Adipocyte (in vitro differentiated cells): ENCODE measurements around the gene NOP9.
A peak's percentile ranks its signal among the peaks of the same experiment; 100 is the strongest.

Experiments used
- DNase-seq: peaks from one replicate; pipeline ENCODE4 v3.0.0-alpha.2; 2015; ENCODE audit warnings: low read depth
- H3K27me3 ChIP-seq: replicated peaks from 2 replicates; pipeline ENCODE4 v1.7.0; 2013; ENCODE audit warnings: mild to moderate bottlenecking, low read length, moderate library complexity; ENCODE audit not compliant: control insufficient read depth, insufficient read depth
- H3K36me3 ChIP-seq: 2 replicates; pipeline ENCODE4 v1.7.0; 2013; ENCODE audit warnings: low read length, mild to moderate bottlenecking, moderate library complexity; ENCODE audit not compliant: control insufficient read depth, insufficient read depth, severe bottlenecking
- H3K4me1 ChIP-seq: 2 replicates; pipeline ENCODE4 v1.7.0; 2013; ENCODE audit warnings: mild to moderate bottlenecking, low read length, moderate library complexity; ENCODE audit not compliant: control insufficient read depth, insufficient read depth
- H3K4me3 ChIP-seq: 2 replicates; pipeline ENCODE4 v1.7.0; 2013; ENCODE audit warnings: mild to moderate bottlenecking, low read length, moderate library complexity
- H3K9ac ChIP-seq: 2 replicates; pipeline ENCODE4 v1.7.0; 2013; ENCODE audit warnings: mild to moderate bottlenecking, low read length, moderate library complexity
- H3K9me3 ChIP-seq: 2 replicates; pipeline ENCODE4 v1.7.0; 2013; ENCODE audit warnings: mild to moderate bottlenecking, low read length, moderate library complexity; ENCODE audit not compliant: control insufficient read depth

NOP9 gene

DNA sequence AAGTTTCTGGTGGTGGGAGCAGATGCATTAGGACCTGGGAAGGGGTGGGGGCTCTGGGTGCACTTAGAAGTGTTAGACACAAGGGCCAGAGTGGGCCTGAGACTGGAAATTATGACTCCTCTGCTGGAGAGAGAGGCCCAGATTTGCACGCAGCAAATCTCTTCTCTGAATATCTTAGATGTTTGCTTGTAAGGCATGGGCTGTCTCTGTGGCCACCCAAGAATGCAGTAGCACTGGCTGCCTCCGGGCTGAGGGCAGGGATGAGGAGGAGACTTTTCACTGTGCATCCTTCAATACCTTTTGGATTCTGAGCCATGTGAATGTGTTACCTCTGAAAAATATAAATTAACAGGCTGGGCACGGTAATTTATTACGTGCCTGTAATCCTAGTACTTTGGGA, 14.3 kb upstream of the NOP9 start:
- Histone ChIP-seq H3K27me3 (no peaks in the 10 kb centered on the region), H3K9me3 (no peaks in the 10 kb centered on the region), H3K4me3 (no peak overlapping the region), H3K36me3 (peaks cover 12% of the 10 kb centered on the region), H3K4me1 (peaks cover 12% of the 10 kb centered on the region), H3K9ac (no peak overlapping the region)
- peak; percentile 22 for DNase-seq

GRCh38 chr14:24286996-24287395, 12.7 kb upstream of the NOP9 start:
- Histone ChIP-seq H3K4me1 (no peaks in the 10 kb centered on the region), H3K4me3 (no peak overlapping the region), H3K36me3 (peaks cover 27% of the 10 kb centered on the region), H3K9ac (no peak overlapping the region), H3K27me3 (no peaks in the 10 kb centered on the region), H3K9me3 (no peaks in the 10 kb centered on the region)
- DNase-seq: no peak

DNA sequence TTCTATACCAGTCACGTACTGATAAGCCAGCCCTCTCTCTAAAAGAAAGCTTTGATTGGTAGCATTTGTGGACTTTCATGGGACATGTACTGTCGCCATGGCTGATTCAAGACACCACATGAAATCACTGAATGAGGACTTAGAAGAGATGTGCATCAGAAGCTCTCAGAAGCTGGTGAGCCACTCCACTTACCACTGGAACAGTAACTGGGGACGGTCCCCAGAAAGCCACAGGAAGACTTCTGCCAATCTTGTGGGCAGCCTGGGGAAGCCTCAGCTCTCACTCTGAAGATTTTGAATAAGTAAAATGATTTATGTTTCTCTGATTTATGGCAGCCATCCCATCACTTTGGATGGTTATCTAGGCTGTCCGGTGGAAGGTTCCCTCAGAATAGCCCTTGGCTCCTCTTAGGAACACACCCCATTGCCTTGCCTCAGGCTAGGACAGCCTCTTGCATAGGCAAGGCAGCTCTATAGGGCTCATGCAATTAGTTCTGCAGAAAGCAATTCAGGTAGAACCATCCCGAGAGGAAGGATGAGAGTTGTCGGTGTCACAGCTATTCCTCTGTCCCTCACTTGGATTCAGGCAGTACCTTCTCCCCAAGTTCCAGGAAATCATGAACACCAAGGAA, 9.9 kb upstream of the NOP9 start:
- Histone ChIP-seq H3K4me3 (no peak overlapping the region), H3K4me1 (no peaks in the 10 kb centered on the region), H3K9ac (no peak overlapping the region), H3K27me3 (no peaks in the 10 kb centered on the region), H3K9me3 (no peaks in the 10 kb centered on the region), H3K36me3 (peaks cover 41% of the 10 kb centered on the region)
- no peak for DNase-seq

DNA sequence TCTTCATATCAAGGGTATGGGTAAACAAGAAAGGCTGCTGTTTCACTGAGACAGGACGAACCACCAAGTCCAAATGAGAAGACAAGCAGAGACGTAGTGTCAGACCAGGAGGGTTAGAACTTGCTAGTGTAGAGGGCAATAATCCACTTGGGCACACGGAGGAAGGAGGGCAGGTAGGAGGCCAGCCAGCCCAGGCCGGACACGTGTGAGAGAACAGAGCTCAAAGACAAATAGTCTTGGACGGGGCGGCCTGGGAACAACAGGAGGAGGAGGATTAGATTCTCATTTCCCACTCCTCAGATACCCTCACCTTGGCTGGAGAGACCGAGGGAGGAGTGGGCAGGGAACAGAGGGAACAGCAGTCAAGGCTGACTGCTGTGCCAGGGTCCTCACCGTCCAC, 8.9 kb upstream of the NOP9 start:
- Histone ChIP-seq H3K27me3 (no peaks in the 10 kb centered on the region), H3K4me1 (no peaks in the 10 kb centered on the region), H3K36me3 (peaks cover 50% of the 10 kb centered on the region), H3K9me3 (no peaks in the 10 kb centered on the region), H3K9ac (no peak overlapping the region), H3K4me3 (no peak overlapping the region)
- no peak for DNase-seq

DNA sequence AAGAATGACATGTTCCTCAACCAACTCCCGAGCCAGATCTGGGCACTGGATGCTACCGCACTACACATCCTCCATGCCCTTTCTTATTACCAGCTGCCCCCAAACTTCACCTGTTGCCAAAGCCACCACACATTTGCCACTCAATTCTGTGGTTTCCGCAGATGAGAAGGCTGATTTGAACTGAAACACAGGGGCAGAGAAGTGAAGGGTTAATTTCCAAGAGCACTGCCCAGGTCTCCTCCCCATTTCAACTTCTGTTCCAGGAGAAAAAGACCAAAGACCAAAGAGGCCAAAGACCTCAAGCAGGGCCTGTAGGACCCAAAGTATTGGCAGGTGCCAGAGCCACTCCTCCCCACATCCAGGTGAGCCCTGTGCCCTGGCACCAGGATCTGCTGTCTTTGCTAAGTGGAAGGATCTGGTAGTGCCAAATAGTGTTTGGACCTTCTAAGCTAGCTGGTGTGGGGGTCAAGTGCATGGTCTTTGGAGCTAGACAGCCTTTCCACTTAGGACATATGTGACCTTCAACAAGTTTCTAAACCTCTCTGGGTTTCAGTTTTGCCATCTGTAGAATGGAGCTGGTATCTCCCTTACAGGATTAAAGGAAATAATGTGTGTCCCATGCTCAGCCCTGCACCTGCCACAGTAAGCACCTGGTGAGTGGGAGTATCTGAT, 8.1 kb upstream of the NOP9 start:
- Histone ChIP-seq H3K4me1 (peaks cover 4% of the 10 kb centered on the region), H3K9me3 (no peaks in the 10 kb centered on the region), H3K36me3 (peaks cover 57% of the 10 kb centered on the region)

DNA sequence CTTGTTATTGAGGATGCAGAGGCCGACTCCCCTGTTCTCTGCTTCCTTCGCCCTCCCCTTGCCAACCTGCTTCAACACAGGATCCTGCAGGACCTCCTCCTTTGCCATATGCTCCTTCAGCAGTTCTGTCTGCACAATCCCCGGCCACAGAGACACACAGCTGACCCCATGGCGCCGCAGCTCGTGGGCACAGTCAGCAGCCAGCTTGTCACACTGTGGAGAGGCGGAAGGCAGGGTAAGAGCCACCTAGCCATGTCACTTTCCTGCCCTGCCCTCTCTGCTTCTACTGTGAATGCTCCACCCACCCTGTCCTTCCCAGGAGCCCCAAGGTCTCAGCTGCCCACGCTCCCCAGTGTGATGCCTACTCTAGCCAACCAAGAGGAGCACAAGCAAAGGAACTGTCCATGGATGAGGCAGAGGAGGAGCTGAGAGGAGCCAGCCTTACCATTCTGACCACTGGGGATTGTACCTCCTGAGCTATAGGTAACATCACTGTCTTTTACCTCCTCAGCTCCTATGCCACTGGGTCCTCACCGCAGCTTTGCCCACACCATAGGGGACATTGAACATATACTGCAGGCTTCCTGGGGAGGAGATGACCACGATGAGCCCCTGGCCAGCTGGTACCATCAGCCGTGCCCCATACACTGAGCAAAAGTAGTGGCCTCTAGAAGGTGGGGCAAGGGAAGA, 7.4 kb upstream of the NOP9 start:
- Histone ChIP-seq H3K9me3 (no peaks in the 10 kb centered on the region), H3K4me1 (peaks cover 6% of the 10 kb centered on the region), H3K9ac (no peak overlapping the region), H3K27me3 (no peaks in the 10 kb centered on the region), H3K36me3 (peaks cover 57% of the 10 kb centered on the region), H3K4me3 (no peak overlapping the region)
- DNase-seq: no peak

More for the DNA sequence above, 8.1 kb upstream of the NOP9 start:
- no peak overlapping the region for H3K9ac ChIP-seq
- no peak for DNase-seq
- no peaks in the 10 kb centered on the region for H3K27me3 ChIP-seq
- no peak overlapping the region for H3K4me3 ChIP-seq

DNA sequence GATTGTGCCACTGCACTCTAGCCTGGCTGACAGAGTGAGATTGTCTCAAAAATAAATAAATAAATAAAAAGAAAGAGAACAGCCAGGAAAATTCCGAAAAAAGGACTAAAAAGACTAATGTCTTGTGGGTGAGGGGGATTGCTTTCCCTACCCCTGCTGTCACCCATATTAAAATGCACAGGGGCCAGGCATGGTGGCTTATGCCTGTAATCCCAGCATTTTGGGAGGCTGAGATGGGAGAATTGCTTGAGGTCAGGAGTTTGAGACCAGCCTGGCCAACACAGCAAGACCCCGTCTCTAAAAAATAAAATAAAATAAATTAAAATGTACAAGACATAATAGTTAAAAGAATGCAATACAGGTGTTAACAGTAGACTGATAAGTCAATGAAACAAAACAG, 6.1 kb upstream of the NOP9 start:
- no peaks in the 10 kb centered on the region for H3K9me3 ChIP-seq
- peaks cover 57% of the 10 kb centered on the region for H3K36me3 ChIP-seq
- no peak overlapping the region for H3K4me3 ChIP-seq
- peaks cover 6% of the 10 kb centered on the region for H3K4me1 ChIP-seq
- no peak for DNase-seq
- no peak overlapping the region for H3K9ac ChIP-seq
- no peaks in the 10 kb centered on the region for H3K27me3 ChIP-seq

GRCh38 chr14:24296341-24297157, 3.1 kb upstream of the NOP9 start:
- Histone ChIP-seq H3K4me3 (no peak overlapping the region), H3K27me3 (no peaks in the 10 kb centered on the region)

DNA sequence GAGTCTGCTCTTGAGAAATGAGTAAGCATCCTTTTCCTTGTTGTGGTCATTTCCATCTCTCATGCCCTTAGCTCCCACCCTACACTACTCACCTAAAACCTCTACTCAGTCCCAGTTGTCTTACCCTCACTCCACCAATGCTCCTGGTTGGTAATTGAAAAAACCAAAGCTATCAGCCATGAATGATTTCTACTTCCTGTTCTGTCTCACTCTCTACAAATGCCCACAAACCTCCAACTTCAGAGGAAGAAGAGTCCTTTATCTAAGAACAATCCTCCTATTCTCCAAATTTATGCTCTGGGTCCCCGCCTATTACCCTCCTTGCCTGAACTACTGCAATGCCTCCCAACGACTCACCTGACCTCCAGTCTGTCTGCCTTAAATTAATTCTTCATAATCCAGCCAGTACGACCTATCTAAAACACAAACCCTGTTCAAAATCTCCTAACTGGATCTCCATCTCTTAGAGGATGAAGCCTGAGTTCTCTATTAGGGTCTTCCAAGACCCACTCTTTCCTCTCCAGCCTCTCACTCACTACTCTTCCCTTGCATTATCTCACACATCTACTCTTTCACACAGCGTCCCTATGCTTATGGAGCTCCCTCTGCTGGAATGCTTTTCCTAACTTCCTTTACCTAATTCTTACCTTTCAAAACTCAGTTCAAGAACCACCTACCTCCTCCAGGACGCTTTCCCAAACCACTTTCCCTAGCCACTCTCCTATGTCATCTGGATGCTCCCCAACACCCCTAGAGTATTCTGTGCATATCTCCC, 2.3 kb upstream of the NOP9 start:
- Histone ChIP-seq H3K4me1 (peaks cover 23% of the 10 kb centered on the region), H3K9me3 (no peaks in the 10 kb centered on the region), H3K27me3 (no peaks in the 10 kb centered on the region), H3K4me3 (no peak overlapping the region), H3K9ac (no peak overlapping the region), H3K36me3 (peaks cover 35% of the 10 kb centered on the region)
- peak; percentile 31 for DNase-seq

More at GRCh38 chr14:24296341-24297157, 3.1 kb upstream of the NOP9 start:
- H3K4me1 ChIP-seq: peaks cover 23% of the 10 kb centered on the region
- peak; percentile 90 for DNase-seq
- no peaks in the 10 kb centered on the region for H3K9me3 ChIP-seq
- H3K36me3 ChIP-seq: peaks cover 35% of the 10 kb centered on the region
- peak overlapping the region; percentile 30 for H3K9ac ChIP-seq

GRCh38 chr14:24298892-24299254, 777 bp upstream of the NOP9 start:
- H3K9ac ChIP-seq: peak overlapping the region; percentile 96
- peak overlapping the region; percentile 96 for H3K4me3 ChIP-seq
- DNase-seq: peak; percentile 49
- H3K9me3 ChIP-seq: no peaks in the 10 kb centered on the region
- H3K36me3 ChIP-seq: peaks cover 42% of the 10 kb centered on the region
- peaks cover 23% of the 10 kb centered on the region for H3K4me1 ChIP-seq
- no peaks in the 10 kb centered on the region for H3K27me3 ChIP-seq
